ENCODE measurements around the gene FBLL1.
"Not testable (repeated sequence)": the region's sequence is repeated elsewhere in the genome, so short reads cannot be mapped to it uniquely, and the experiment has no call there.

FBLL1 gene

DNA sequence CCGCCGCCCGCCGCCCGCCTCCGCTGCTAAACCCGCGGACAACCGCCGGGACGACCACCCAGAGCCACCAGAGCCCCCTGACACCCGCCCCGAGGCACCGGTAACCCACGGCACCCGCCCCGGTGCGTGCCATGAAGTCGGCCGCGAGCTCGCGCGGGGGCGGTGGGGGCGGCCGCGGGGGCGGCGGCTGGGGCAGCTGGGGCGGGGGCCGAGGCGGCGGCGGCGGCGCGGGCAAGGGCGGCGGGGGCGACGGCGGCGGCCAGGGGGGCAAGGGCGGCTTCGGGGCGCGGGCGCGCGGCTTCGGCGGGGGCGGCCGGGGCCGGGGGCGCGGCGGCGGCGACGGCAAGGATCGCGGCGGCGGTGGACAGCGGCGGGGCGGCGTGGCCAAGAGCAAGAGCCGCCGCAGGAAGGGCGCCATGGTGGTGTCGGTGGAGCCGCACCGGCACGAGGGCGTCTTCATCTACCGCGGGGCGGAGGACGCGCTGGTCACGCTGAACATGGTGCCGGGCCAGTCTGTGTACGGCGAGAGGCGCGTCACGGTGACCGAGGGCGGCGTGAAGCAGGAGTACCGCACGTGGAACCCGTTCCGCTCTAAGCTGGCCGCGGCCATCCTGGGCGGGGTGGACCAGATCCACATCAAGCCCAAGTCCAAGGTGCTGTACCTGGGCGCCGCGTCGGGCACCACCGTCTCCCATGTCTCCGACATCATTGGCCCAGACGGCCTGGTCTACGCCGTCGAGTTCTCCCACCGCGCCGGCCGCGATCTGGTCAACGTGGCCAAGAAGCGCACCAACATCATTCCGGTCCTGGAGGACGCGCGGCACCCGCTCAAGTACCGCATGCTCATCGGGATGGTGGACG lies 499 bp downstream of the FBLL1 start:
- peak overlapping the region; percentile 49 for H3K4me3 ChIP-seq (ENCODE audit: low read depth, low read length)
- H3K4me1 ChIP-seq (ENCODE audit: control insufficient read depth, insufficient read depth, low read length), result peaks cover 5% of the 10 kb centered on the region
- H3K36me3 ChIP-seq (ENCODE audit: control insufficient read depth, insufficient read depth, low read length), result no peaks in the 10 kb centered on the region
- no peak overlapping the region for H3K9ac ChIP-seq (ENCODE audit: low read depth, low read length)
- H3K27me3 ChIP-seq (ENCODE audit: control insufficient read depth, insufficient read depth, low read length), result peaks cover 22% of the 10 kb centered on the region
- H3K9me3 ChIP-seq (ENCODE audit: control insufficient read depth, insufficient read depth, low read length), result no peaks in the 10 kb centered on the region

DNA sequence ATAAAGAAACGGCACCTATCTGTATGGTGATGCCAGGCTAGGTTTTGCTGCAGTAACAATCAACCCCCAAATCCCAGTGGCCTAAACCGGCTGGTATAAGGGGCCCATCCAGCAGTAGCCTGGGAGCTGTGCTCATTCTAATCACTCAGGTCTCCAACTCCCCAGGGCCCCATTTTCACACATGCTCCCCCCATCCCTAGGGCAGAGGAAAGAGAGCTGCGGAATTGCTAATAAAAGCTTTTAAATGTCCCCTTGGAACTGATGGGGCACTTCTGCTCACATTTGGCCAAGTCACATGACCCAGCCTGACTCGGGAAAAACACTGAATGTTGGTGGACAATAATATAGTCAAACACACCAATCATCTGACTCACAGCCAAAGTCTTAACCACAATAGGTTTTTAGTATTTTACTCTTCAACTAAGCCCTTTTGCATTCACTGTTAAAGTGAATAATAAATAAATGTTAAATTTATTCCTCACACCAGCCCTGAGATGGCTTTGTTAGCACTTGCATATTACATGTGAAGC lies 1.6 kb downstream of the FBLL1 start:
- Histone ChIP-seq H3K4me3 (ENCODE audit: low read depth, low read length) (no peak overlapping the region), H3K36me3 (ENCODE audit: control insufficient read depth, insufficient read depth, low read length) (no peaks in the 10 kb centered on the region), H3K9me3 (ENCODE audit: control insufficient read depth, insufficient read depth, low read length) (no peaks in the 10 kb centered on the region), H3K9ac (ENCODE audit: low read depth, low read length) (no peak overlapping the region), H3K4me1 (ENCODE audit: control insufficient read depth, insufficient read depth, low read length) (peaks cover 5% of the 10 kb centered on the region), H3K27me3 (ENCODE audit: control insufficient read depth, insufficient read depth, low read length) (peaks cover 22% of the 10 kb centered on the region)

DNA sequence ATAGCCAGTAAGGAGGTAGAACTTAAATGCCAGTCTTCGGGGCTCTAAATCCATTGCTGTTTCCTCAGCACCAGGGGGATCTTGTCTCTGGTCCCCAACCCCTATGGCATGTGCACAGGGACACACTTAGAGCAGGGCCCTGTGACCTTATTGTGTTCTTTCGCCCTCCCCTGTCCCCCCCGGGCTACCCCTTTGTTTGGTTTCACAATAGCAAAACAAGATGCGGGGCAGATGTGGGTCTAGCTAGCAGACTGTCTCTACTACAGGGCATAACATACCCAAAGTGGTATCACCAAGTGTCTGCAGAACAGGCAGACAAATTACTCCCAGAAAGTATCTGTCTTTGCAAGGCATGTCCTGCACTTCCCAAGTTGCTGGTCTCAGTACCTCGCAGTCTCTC lies 2.1 kb downstream of the FBLL1 start:
- Histone ChIP-seq H3K4me3 (ENCODE audit: low read depth, low read length) (no peak overlapping the region), H3K4me1 (ENCODE audit: control insufficient read depth, insufficient read depth, low read length) (peaks cover 5% of the 10 kb centered on the region), H3K27me3 (ENCODE audit: control insufficient read depth, insufficient read depth, low read length) (peaks cover 22% of the 10 kb centered on the region), H3K9ac (ENCODE audit: low read depth, low read length) (no peak overlapping the region), H3K36me3 (ENCODE audit: control insufficient read depth, insufficient read depth, low read length) (no peaks in the 10 kb centered on the region), H3K9me3 (ENCODE audit: control insufficient read depth, insufficient read depth, low read length) (no peaks in the 10 kb centered on the region)

DNA sequence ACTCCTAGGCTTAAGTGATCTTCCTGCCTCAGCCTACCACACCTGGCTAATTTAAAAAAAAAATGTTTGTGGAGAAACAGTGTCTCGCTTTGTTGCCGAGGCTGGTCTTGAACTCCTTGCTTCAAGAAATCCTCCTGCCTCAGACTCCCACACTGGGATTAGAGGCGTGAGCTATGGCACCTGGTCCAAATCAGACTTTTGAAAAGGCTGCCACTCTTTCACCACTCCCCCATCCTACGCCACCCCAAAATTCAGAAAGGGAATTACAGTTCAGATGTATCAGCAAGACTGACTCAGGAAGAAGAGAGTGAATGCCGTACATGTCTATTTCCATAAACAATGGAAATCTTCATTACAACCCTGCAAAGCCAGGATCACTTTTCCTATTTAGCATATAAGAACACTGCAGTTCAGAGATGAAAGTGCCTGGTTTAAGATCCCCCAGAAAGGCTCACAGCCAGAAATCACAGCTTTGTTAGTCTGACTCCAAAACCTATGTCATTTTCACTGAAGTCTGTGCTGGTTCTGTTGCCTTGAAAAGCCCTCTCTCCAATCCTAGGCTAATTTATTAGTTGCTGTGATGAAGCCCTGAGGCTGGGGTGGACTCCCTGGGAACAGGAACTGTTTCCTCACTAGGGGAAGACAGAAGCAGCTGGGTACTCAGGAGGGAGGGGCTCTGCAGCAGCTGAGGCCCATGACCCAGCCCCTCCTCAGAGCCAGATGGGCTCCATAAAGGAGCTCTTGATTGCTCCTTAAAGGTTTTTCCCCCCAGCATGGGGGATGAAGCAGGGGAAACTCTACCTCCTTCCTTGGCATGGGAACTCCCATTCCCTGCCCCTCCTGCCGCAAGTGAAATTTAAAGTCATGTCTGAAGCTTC lies 3.1 kb downstream of the FBLL1 start:
- H3K9ac ChIP-seq (ENCODE audit: low read depth, low read length), result no peak overlapping the region
- H3K9me3 ChIP-seq (ENCODE audit: control insufficient read depth, insufficient read depth, low read length), result no peaks in the 10 kb centered on the region
- peaks cover 22% of the 10 kb centered on the region for H3K27me3 ChIP-seq (ENCODE audit: control insufficient read depth, insufficient read depth, low read length)
- H3K36me3 ChIP-seq (ENCODE audit: control insufficient read depth, insufficient read depth, low read length), result no peaks in the 10 kb centered on the region
- peaks cover 5% of the 10 kb centered on the region for H3K4me1 ChIP-seq (ENCODE audit: control insufficient read depth, insufficient read depth, low read length)
- H3K4me3 ChIP-seq (ENCODE audit: low read depth, low read length), result no peak overlapping the region

DNA sequence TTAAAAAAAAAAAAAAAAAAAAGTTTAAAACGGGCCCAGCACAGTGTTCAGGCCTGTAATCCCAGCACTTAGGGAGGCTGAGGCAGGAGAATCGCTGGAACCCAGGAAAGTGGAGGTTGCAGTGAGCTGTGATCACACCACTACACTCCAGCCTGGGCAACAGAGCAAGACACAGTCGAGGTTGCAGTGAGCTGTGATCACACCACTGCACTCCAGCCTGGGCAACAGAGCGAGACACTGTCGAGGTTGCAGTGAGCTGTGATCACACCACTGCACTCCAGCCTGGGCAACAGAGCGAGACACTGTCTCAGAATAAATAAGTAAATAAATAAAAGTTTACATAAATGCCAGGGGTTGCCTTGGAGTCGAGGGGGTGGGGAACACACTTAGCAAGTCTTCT lies 5.2 kb downstream of the FBLL1 start:
- H3K9ac ChIP-seq (ENCODE audit: low read depth, low read length); H3K36me3 ChIP-seq (ENCODE audit: control insufficient read depth, insufficient read depth, low read length); H3K4me3 ChIP-seq (ENCODE audit: low read depth, low read length); H3K9me3 ChIP-seq (ENCODE audit: control insufficient read depth, insufficient read depth, low read length); H3K4me1 ChIP-seq (ENCODE audit: control insufficient read depth, insufficient read depth, low read length): not testable (repeated sequence)
- peaks cover 15% of the 10 kb centered on the region for H3K27me3 ChIP-seq (ENCODE audit: control insufficient read depth, insufficient read depth, low read length)

DNA sequence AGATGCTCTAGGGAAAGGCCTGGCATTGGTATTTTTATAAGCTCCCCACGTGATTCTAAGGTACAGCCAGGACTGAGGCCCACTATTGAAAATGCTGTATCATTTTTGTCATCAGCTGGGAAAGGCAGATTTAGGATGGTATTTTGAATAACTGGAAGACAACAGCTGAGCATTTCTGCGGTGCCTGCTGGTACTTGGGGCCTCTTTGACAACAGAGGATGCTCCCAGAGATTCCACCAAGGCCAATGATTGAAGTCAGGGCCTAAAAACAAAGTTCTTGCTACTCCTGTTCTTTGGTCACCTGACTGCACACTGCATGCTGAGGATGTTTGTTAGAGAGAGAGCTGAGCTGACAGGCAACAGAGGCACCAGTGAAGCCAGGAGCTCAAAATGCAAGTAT lies 8.1 kb downstream of the FBLL1 start:
- no peaks in the 10 kb centered on the region for H3K9me3 ChIP-seq (ENCODE audit: control insufficient read depth, insufficient read depth, low read length)
- H3K9ac ChIP-seq (ENCODE audit: low read depth, low read length), result no peak overlapping the region
- H3K4me1 ChIP-seq (ENCODE audit: control insufficient read depth, insufficient read depth, low read length), result no peaks in the 10 kb centered on the region
- H3K36me3 ChIP-seq (ENCODE audit: control insufficient read depth, insufficient read depth, low read length), result no peaks in the 10 kb centered on the region
- no peaks in the 10 kb centered on the region for H3K27me3 ChIP-seq (ENCODE audit: control insufficient read depth, insufficient read depth, low read length)
- H3K4me3 ChIP-seq (ENCODE audit: low read depth, low read length), result no peak overlapping the region

DNA sequence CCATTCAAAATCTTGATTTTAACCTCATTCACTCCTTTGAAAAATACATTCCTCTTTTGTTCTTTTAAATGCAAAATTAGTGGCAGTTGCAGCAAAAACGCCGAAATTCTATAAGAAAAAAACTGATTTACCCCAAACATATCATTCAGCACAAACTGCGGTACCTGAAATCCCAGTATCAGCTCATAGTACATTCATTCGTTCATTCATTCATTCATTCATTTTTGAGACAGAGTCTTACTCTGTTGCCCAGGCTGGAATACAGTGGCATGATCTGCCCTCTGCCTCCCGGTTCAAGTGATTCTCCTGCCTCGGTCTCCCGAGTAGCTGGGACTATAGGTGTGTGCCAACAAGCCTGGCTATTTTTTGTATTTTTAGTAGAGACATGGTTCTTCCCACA lies 20.4 kb downstream of the FBLL1 start:
- Histone ChIP-seq H3K4me3 (ENCODE audit: low read depth, low read length) (no peak overlapping the region), H3K36me3 (ENCODE audit: control insufficient read depth, insufficient read depth, low read length) (no peaks in the 10 kb centered on the region), H3K9ac (ENCODE audit: low read depth, low read length) (no peak overlapping the region), H3K27me3 (ENCODE audit: control insufficient read depth, insufficient read depth, low read length) (no peaks in the 10 kb centered on the region), H3K9me3 (ENCODE audit: control insufficient read depth, insufficient read depth, low read length) (no peaks in the 10 kb centered on the region), H3K4me1 (ENCODE audit: control insufficient read depth, insufficient read depth, low read length) (no peaks in the 10 kb centered on the region)

DNA sequence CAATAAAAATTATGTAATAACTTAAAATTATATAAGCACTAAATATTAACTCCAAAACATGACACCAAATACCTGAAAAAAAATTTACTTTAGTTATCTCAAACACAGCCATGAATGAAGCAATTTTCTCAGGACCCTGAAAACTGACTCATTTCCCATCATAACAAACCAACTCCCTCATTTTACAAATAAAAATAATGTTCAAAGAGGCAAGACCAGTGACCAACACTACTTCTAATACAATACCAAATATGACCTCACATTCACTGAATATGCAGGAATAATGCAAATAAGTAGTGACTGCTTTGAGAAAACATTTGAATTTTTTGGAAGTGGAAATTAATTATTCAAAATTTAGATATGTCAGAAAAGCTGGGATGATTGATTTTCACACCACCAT lies 21.6 kb downstream of the FBLL1 start:
- H3K4me3 ChIP-seq (ENCODE audit: low read depth, low read length), result no peak overlapping the region
- no peaks in the 10 kb centered on the region for H3K36me3 ChIP-seq (ENCODE audit: control insufficient read depth, insufficient read depth, low read length)
- no peaks in the 10 kb centered on the region for H3K27me3 ChIP-seq (ENCODE audit: control insufficient read depth, insufficient read depth, low read length)
- H3K9me3 ChIP-seq (ENCODE audit: control insufficient read depth, insufficient read depth, low read length), result no peaks in the 10 kb centered on the region
- no peaks in the 10 kb centered on the region for H3K4me1 ChIP-seq (ENCODE audit: control insufficient read depth, insufficient read depth, low read length)
- H3K9ac ChIP-seq (ENCODE audit: low read depth, low read length), result no peak overlapping the region

DNA sequence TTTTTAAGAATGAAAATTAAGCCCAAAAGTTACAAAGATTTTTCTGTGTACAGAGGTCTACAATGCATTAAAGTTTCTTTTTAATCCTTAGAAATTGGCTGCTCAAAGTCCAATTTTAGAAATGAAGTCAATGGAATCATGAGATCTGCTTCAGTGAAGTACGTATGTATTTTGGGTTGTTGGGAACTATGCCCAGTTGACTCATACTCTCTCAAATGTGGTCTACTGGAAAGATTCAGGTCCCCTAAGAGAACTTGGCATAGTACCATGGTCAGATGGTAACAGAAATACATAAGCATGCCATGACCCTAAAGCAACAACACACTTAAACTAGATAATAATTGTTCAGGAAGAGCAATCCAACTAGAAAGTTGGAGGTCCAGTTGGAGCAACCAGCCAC lies 23.0 kb downstream of the FBLL1 start:
- Histone ChIP-seq H3K9ac (ENCODE audit: low read depth, low read length) (no peak overlapping the region), H3K4me3 (ENCODE audit: low read depth, low read length) (no peak overlapping the region), H3K36me3 (ENCODE audit: control insufficient read depth, insufficient read depth, low read length) (no peaks in the 10 kb centered on the region)

DNA sequence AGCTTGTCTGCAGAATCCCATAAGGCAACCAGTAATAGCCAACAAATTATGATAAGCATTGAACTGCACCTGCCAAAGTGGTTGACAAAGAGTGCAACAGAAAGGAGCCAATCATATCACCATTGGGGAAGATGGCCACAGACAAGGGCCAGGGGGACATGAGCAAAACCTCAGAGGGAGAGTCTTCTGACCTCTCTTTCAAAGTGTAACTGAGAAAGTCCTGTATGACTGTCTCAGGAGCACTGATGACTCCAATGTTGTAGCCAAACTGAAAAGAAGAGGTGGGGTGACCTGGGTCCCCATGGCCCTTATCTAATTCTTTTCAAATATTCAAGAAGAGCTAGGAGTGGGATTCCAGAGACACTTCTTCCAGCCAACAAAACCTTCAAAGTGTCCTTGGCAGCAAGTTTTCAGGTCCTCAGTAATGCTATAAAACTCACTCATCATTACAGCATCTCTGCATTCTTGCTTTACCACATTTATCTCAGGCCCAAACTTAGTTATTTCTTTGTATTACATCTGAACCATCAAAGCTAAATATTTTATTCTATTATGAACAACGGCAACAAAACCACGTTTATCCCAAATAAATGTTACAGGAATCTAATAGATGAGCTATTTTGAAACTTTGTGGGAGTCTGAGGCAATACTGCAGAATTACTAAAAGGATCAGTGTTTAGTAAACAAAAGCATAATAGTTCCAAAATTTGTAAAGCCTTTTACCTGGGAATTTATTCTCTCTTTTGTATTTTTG lies 24.4 kb downstream of the FBLL1 start:
- Histone ChIP-seq H3K9ac (ENCODE audit: low read depth, low read length) (no peak overlapping the region), H3K9me3 (ENCODE audit: control insufficient read depth, insufficient read depth, low read length) (no peaks in the 10 kb centered on the region), H3K36me3 (ENCODE audit: control insufficient read depth, insufficient read depth, low read length) (no peaks in the 10 kb centered on the region)

More for the DNA sequence above, 23.0 kb downstream of the FBLL1 start:
- Histone ChIP-seq H3K9me3 (ENCODE audit: control insufficient read depth, insufficient read depth, low read length) (no peaks in the 10 kb centered on the region), H3K4me1 (ENCODE audit: control insufficient read depth, insufficient read depth, low read length) (no peaks in the 10 kb centered on the region), H3K27me3 (ENCODE audit: control insufficient read depth, insufficient read depth, low read length) (no peaks in the 10 kb centered on the region)

DNA sequence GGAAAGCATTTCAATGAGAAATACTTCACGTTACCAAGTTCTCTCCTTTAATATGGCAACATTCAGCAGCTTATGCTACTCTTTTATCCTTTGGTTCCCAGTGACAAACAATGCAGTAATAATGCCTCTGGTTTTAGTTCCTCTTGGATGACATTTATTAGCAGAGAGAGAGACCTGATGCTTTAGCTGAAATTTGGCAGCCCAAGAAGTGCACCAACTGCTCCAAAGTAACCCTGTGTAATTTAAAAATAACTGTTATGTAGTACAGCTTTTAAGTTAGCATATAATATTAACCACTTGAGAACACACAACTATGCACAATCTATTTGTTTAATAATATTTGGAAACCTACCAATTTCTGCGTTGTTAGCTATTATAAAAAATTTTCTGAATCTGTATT lies 28.3 kb downstream of the FBLL1 start:
- H3K4me3 ChIP-seq (ENCODE audit: low read depth, low read length), result no peak overlapping the region
- H3K9ac ChIP-seq (ENCODE audit: low read depth, low read length), result no peak overlapping the region
- H3K9me3 ChIP-seq (ENCODE audit: control insufficient read depth, insufficient read depth, low read length), result no peaks in the 10 kb centered on the region
- H3K27me3 ChIP-seq (ENCODE audit: control insufficient read depth, insufficient read depth, low read length), result no peaks in the 10 kb centered on the region
- no peaks in the 10 kb centered on the region for H3K4me1 ChIP-seq (ENCODE audit: control insufficient read depth, insufficient read depth, low read length)
- H3K36me3 ChIP-seq (ENCODE audit: control insufficient read depth, insufficient read depth, low read length), result no peaks in the 10 kb centered on the region

More for the DNA sequence above, 24.4 kb downstream of the FBLL1 start:
- no peaks in the 10 kb centered on the region for H3K4me1 ChIP-seq (ENCODE audit: control insufficient read depth, insufficient read depth, low read length)
- no peak overlapping the region for H3K4me3 ChIP-seq (ENCODE audit: low read depth, low read length)
- H3K27me3 ChIP-seq (ENCODE audit: control insufficient read depth, insufficient read depth, low read length), result no peaks in the 10 kb centered on the region
